DMS153 (cell line): ENCODE results near the gene CD44.

Experiments
- DNase-seq: peaks from one replicate; lab custom pipeline; 2025; lab: John Stamatoyannopoulos, UW

The CD44 gene

DNA sequence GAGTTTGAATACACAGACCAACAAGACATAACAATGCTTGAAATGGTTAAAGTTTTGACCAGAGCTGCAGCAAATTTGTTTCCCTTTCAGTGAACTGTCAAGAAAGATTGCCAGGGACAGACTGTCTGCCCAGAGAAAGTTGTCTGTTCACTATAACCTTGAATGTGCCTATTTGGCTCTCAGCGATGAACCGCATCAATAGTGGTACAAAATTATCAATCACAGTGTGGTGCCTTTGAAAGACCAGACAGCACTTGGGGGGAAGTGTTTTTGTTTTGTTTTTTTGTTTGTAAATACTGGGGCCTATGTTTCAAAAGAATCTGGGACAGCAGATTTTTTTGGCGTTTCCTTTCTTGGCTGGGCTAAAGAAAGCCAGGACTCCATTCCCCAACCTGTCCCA, 123.1 kb downstream of the CD44 start:
- DNase-seq: no peak

DNA sequence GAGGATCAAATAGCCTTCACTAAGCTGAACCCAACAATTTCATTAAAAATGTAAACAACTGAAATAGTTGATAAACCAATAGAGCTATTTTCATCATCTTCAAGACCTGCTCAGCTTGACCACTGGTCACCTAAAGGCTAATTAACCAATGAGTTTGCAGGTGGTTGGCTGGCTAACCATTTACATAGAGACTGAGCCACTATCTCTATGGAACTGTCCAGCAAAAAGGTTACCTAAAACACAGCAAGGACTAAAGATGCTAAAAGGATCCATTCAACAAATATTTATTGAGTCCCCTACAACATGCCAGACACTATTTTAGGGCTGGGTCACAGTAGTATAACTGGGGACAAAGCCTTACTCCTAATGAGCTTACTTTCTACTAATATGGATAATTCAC, 123.8 kb downstream of the CD44 start:
- no peak for DNase-seq

DNA sequence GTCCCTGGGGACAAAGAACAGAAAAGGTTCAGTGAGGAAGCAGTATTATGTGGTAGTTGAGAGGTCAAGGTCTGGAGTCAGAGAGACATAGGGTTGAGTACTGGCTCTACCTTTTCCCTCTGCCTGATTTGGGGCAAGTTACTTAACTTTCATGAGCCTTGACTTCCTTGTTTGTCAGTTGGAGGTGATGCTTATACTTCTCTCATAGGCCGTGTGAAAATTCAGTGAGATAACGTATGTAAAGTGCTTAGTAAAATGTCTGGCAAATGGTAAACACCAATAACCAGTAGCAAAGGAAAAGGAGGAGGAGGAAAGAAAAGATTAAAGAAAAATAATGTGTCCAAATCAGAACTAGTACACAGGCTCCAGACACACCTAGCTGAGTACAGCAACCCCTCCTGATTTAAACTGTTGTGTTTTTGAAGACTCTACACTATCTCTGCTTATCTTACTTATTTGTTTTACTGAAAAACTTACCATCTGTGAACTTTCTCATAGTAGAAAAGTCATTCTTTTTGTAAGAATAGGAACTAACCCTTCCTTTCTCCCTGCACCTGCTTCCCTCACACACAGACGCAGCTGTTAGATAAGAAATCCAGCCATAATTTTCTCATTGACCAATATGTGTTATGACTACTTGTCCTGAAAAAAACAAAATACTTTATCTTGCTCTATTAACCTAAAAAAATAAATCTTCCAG, 126.9 kb downstream of the CD44 start:
- no peak for DNase-seq

GRCh38 chr11:35267504-35267903, 128.5 kb downstream of the CD44 start:
- DNase-seq: no peak

DNA sequence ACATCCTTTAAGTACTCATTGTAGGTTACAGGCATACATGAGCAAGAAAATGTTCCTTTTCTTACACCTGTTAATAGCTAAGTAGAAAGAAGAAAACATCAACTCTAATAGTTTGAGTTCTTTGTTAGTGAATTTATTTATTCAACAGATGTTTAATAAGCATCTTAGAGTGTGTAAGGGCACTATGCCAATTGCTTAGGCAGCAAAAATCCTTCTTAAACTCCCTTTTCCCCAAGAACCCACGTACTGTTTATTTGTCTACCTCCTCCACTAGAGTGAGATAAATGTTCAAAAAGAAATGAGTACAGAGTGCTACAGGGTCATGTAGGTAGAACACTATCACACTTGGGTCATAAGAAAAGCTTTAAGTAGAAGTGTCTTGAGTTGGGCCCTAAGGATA, 131.4 kb downstream of the CD44 start:
- no peak for DNase-seq

- DNase-seq: no peak
Observed at GRCh38 chr11:35271031-35271430, 132.1 kb downstream of the CD44 start.

DNA sequence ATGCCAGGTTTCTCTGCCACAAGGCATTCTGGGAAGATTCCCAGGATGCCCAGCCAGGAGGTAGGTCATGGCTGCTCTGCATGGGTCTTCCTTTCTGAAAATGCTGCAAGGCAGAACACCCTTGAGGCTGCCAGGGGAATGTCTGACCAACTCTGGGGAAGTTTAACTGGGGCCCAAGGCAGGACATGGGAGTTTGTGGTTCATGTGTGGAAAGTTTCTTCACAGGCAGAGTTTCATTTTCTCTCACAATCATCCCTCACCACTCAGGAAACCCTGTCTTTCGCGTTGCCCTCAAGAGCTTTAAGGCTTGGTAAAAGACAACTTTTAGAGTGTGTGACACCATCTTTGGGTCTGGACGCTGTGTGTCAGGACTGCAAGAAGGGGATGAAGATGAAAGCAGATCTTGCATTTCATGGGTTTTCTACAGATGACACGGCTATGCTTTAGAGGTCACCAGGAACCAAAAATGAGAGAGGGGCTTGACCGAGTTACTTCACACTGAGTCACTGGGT, 133.5 kb downstream of the CD44 start:
- no peak for DNase-seq

- DNase-seq: peak; percentile 61
Observed at GRCh38 chr11:35274909-35275785, 136.2 kb downstream of the CD44 start.

DNA sequence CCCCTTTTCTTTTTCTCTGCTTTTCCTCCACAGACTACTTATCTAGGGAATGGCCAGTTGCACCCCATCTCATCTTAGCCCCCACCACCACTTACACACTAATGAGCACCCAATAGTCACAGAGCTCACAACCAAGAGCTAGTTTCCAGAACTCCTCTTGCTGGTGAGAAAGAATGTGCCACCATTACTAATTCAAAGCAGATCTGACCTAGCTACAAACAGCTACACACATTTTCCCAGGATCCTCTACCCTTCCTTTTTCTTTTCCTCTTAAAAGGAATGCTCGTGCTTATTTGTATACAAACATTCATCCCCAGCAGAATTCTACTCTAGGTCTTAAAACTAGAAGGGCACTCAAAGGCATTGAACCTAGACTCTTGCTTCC, 136.8 kb downstream of the CD44 start:
- DNase-seq: no peak

- DNase-seq: peak; percentile 16
Observed at GRCh38 chr11:35276396-35277145, 137.6 kb downstream of the CD44 start.

GRCh38 chr11:35277827-35278226, 138.9 kb downstream of the CD44 start:
- DNase-seq: peak; percentile 71

DNA sequence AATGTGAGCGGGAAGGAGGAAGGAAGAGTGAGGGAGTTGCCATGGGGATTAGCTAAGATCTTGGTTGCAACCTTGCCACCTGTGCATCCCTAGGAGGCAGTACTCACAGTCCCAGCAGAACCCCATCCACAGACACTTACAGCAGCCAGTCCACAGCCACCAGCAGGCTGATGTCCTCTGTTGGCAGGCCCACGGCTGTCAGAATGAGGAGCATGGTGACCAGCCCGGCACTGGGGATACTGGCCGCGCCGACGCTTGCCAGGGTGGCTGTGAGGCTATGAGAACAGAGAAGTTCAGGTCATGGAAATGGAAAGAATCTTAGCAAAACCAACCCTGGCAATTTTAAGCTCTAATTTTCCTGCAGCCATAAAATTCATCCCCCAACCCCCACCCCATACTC, 141.8 kb downstream of the CD44 start:
- DNase-seq: no peak

DNA sequence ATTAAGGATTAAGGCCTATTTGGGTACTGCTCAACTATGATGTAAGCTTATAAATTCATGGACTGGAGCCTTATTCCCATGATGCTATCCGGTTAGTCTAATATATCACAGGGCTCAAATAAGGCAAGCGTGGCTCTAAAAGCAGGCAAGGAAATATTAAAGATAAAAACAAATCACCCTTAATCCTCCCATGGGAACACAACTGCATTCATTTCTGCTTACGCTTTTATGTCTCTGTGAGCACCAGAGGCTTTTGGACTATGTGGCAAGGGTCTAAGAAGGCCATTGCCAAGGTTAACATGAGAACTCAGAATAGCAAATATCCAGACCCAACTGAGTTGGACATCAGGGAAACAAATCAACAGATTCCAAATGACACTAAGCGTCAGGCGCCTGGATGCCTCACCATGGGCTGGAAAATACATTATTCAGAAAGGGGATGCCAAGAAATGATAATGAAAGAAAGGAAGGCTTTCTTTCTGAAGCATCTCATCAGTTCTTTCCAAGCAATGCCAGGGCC, 142.3 kb downstream of the CD44 start:
- no peak for DNase-seq
